Activated naive CD4-positive, alpha-beta T cell treated with anti-CD3 and anti-CD28 coated beads for 36 hours (primary cell): Measurements from ENCODE around the gene PHKB. TPM values are rescaled to one million over a fixed set of nuclear protein-coding genes. Genes with fewer than 3 reads are reported as not detected.

Experiments
- CTCF ChIA-PET: fragments of 350-600 bp; sonication (Branson Sonifier 250); formaldehyde crosslinking; loops from one replicate; lab custom pipeline; 2021; ENCODE audit warnings: antibody characterized with exemption; lab: Charles Lee
- DNase-seq: peaks from one replicate; pipeline ENCODE4 v3.0.0-alpha.2; 2020
- H3K27ac Mint-ChIP-seq: one replicate; pipeline ENCODE4 v1.8.0; 2021; ENCODE audit warnings: mild to moderate bottlenecking, mixed read lengths
- H3K27me3 Mint-ChIP-seq: one replicate; pipeline ENCODE4 v1.8.0; 2021; ENCODE audit warnings: low read depth, mixed read lengths
- H3K36me3 Mint-ChIP-seq: one replicate; pipeline ENCODE4 v1.8.0; 2021; ENCODE audit warnings: low read depth, mixed read lengths
- H3K4me1 Mint-ChIP-seq: one replicate; pipeline ENCODE4 v1.8.0; 2021; ENCODE audit warnings: low read depth, mixed read lengths
- H3K4me3 Mint-ChIP-seq: one replicate; pipeline ENCODE4 v1.8.0; 2021; ENCODE audit warnings: mild to moderate bottlenecking, moderate library complexity, mixed read lengths
- H3K9me3 Mint-ChIP-seq: one replicate; pipeline ENCODE4 v1.8.0; 2021; ENCODE audit warnings: mixed read lengths
- intact Hi-C: fragments of 100-400 bp; cut with micrococcal nuclease; formaldehyde crosslinking; loops from one replicate; pipeline ENCODE4 v1.15.1; 2023
- total RNA-seq, 2 experiments: library from RNA; stranded (reverse); gene quantifications; one replicate each; pipeline ENCODE4 v1.2.3, GENCODE V29; 2021

Gene PHKB
- total RNA-seq, 2 experiments from 2014 or later, result 22.5 to 25.3 TPM

DNA sequence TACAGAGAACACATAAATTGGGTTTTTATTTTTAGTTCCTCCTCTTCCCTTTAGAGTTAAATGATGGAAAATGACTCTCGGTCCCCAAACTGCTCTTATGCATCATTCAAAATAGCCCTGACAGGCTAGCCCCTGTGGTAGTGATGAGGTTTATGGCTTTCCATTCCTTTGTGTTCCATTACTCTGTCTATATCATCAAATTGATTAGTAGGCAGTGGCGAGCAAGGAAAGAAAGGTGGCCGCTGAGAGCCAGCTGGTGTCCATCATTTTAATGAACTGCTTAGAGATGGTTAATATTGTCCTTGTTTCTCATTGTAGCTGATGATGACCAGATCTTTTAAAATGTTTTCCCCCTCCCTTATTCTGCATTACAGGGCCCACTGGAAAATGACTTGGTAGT lies 179.5 kb downstream of the PHKB start:
- Mint-ChIP-seq H3K36me3 (peaks cover 42% of the 10 kb centered on the region), H3K9me3 (no peaks in the 10 kb centered on the region), H3K27ac (no peak overlapping the region), H3K4me1 (no peaks in the 10 kb centered on the region), H3K27me3 (no peaks in the 10 kb centered on the region), H3K4me3 (no peak overlapping the region)
- CTCF ChIA-PET, result no interaction called here
- DNase-seq, result no peak
- intact Hi-C loops, result no loop called here

DNA sequence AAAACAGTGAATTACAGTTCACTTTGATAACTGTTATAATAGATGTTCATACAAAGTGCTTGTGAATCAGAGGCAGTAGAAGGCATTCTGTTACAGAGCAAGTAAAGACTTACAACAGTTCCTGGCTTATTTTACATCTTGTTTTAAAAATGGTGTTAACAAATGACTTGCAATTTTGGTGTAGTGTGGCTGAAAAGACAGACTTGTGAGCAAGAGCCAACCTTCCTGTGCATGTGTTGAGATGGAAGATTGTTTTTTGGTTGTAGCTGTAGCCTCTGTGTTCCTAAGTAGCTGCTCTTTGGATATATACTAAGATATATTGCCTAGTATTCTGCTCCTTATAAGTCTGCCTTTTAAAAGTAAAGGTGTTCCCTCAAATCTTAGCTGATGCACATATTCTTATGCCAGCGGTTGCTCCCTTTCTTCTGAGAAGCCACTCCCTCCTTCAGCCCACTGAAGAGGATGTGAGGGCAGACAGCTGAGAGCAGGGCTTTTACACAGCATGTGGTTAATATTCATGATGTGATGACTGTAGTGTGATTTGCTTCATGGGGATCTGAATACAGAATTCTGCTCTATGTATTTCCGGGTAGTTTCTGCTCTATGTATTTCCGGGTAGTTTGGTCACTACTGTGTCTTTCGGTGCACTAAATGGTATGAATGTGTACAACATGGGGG lies 182.3 kb downstream of the PHKB start:
- CTCF ChIA-PET, result no interaction called here
- Mint-ChIP-seq H3K4me1 (no peaks in the 10 kb centered on the region), H3K27ac (no peak overlapping the region), H3K27me3 (no peaks in the 10 kb centered on the region), H3K9me3 (no peaks in the 10 kb centered on the region), H3K4me3 (no peak overlapping the region), H3K36me3 (peaks cover 32% of the 10 kb centered on the region)
- DNase-seq, result no peak
- intact Hi-C loops, result no loop called here

DNA sequence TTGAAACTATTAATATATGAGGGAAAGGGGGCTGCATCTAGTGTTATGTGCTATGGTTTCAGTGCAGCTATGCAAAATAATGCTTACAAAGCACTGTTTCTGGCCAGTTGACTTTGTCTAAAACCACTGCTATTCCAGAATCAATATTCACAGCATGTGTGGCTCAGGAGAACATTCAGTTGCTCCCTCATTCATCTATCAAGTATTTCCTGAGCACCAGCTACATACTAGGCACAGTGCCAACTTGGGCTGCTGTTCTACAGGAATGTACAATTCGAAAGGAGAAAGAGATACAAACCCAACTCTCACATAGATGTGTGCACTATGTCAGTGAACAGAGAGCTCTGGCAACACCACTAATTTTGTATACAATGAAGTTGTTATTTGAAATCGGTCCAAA lies 183.0 kb downstream of the PHKB start:
- H3K36me3 Mint-ChIP-seq, result peaks cover 33% of the 10 kb centered on the region
- no peaks in the 10 kb centered on the region for H3K4me1 Mint-ChIP-seq
- no peak overlapping the region for H3K4me3 Mint-ChIP-seq
- no peak overlapping the region for H3K27ac Mint-ChIP-seq
- H3K9me3 Mint-ChIP-seq, result no peaks in the 10 kb centered on the region
- CTCF ChIA-PET, result no interaction called here
- DNase-seq, result no peak
- intact Hi-C loops, result no loop called here
- no peaks in the 10 kb centered on the region for H3K27me3 Mint-ChIP-seq

DNA sequence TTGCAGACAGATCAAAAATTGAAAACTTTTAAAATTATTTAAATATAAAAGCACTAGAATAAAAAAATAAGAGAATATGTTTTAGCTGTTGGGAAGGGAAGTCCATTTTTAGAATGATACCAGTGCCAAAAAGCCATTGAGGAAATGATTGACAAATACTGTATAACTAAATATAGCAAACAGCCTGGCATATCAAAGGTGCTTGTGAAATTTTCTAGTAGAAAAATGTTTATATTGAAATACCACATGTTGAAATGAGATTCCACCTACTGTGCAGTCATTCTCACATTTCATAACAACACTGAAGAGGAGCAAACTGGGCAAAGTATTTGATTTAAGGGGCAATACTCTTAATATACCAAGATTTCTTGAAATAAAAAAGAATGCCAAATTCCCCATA lies 183.5 kb downstream of the PHKB start:
- Mint-ChIP-seq H3K9me3 (no peaks in the 10 kb centered on the region), H3K4me3 (no peak overlapping the region), H3K4me1 (no peaks in the 10 kb centered on the region), H3K27ac (no peak overlapping the region), H3K27me3 (no peaks in the 10 kb centered on the region), H3K36me3 (peaks cover 35% of the 10 kb centered on the region)
- intact Hi-C loops, result no loop called here
- DNase-seq, result no peak
- CTCF ChIA-PET, result no interaction called here

DNA sequence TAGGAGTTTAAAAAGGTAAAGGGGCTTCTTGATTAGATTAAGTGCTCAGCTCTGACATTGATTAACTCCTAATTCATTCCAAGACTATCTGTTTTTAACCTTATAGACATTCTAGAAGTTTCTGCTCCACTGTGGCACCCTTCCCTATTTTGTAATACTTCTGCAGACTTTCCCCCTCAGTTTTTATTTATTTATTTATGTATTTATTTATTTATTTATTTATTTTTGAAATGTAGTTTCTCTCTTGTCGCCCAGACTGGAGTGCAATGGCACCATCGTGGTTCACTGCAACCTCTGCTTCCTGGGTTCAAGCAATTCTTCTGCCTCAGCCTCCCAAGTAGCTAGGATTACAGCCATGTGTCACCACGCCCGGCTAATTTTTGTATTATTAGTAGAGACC lies 185.8 kb downstream of the PHKB start:
- H3K27me3 Mint-ChIP-seq, result no peaks in the 10 kb centered on the region
- CTCF ChIA-PET, result interaction anchor here (0.7 kb wide), 2 partner anchors 510 to 717 kb away, joined by 3 to 4 read pairs; no protein-coding TSS in a partner anchor
- intact Hi-C loops, result no loop called here
- no peaks in the 10 kb centered on the region for H3K9me3 Mint-ChIP-seq
- H3K27ac Mint-ChIP-seq, result no peak overlapping the region
- peaks cover 40% of the 10 kb centered on the region for H3K36me3 Mint-ChIP-seq
- H3K4me1 Mint-ChIP-seq, result no peaks in the 10 kb centered on the region
- H3K4me3 Mint-ChIP-seq, result no peak overlapping the region
- no peak for DNase-seq

DNA sequence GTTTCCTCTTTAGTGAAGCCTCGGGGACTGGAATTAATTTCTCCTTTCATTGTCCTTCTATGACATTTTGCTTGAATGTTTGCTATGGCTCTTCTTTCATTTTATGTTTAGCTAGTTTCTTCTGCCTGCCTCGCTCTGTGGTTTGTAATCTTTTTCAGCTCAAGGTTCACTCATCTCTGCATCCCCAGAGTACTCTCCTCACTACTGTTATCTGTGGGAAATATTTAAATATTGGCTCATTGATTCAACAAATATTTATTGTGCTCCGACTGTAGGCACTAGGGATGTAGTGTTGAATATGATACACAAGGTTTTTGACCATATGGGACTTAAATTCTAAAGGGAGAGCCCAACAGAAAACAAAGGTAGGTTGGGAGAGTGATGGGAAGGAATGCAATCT lies 195.9 kb downstream of the PHKB start:
- H3K36me3 Mint-ChIP-seq, result peaks cover 50% of the 10 kb centered on the region
- no peak for DNase-seq
- CTCF ChIA-PET, result no interaction called here
- intact Hi-C loops, result no loop called here
- H3K27me3 Mint-ChIP-seq, result no peaks in the 10 kb centered on the region
- peaks cover 4% of the 10 kb centered on the region for H3K9me3 Mint-ChIP-seq
- no peak overlapping the region for H3K27ac Mint-ChIP-seq
- H3K4me3 Mint-ChIP-seq, result no peak overlapping the region
- no peaks in the 10 kb centered on the region for H3K4me1 Mint-ChIP-seq

DNA sequence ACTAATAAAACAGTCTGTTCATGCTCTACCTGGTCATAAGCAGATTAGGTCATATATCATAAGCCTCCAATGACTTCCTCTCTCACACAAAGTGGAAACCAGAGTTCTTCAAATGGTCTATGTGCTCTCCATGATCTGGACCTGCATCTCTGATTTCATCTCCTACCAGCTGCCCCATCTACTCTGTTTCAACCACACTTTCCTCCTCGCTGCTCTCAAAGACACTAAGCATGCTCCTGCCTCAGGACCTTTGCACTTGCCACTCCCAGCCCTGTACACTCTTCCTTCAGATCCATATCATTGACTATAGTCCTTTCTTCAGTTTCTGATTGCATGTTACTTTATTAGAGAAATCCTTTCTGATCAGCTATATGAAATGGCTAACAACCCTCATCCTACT lies 196.8 kb downstream of the PHKB start:
- no peak overlapping the region for H3K4me3 Mint-ChIP-seq
- intact Hi-C loops, result no loop called here
- peaks cover 46% of the 10 kb centered on the region for H3K36me3 Mint-ChIP-seq
- CTCF ChIA-PET, result no interaction called here
- no peaks in the 10 kb centered on the region for H3K27me3 Mint-ChIP-seq
- H3K9me3 Mint-ChIP-seq, result peaks cover 4% of the 10 kb centered on the region
- DNase-seq, result no peak
- H3K27ac Mint-ChIP-seq, result no peak overlapping the region
- H3K4me1 Mint-ChIP-seq, result no peaks in the 10 kb centered on the region

DNA sequence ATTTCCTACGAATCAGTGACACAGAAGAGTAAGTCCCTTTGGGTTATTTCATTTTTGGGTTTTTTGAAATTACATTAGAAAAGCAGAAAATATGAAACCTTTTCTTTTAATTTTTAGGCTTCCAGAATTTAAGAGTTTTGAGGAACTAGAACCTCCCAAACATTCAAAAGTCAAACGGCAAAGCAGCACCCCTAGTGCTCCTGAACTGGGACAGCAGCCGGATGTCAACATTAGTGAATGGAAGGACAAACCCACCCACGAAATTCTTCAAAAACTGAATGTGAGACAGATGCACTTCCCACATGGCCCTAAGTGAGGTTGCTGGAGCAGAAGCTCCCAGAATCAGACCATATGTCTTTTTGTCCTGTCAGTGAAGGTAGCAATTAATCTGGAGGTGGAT lies 199.4 kb downstream of the PHKB start:
- intact Hi-C loops, result no loop called here
- no peak for DNase-seq
- H3K27me3 Mint-ChIP-seq, result no peaks in the 10 kb centered on the region
- H3K9me3 Mint-ChIP-seq, result no peaks in the 10 kb centered on the region
- peaks cover 38% of the 10 kb centered on the region for H3K36me3 Mint-ChIP-seq
- no peak overlapping the region for H3K4me3 Mint-ChIP-seq
- H3K4me1 Mint-ChIP-seq, result no peaks in the 10 kb centered on the region
- H3K27ac Mint-ChIP-seq, result no peak overlapping the region
- CTCF ChIA-PET, result no interaction called here

DNA sequence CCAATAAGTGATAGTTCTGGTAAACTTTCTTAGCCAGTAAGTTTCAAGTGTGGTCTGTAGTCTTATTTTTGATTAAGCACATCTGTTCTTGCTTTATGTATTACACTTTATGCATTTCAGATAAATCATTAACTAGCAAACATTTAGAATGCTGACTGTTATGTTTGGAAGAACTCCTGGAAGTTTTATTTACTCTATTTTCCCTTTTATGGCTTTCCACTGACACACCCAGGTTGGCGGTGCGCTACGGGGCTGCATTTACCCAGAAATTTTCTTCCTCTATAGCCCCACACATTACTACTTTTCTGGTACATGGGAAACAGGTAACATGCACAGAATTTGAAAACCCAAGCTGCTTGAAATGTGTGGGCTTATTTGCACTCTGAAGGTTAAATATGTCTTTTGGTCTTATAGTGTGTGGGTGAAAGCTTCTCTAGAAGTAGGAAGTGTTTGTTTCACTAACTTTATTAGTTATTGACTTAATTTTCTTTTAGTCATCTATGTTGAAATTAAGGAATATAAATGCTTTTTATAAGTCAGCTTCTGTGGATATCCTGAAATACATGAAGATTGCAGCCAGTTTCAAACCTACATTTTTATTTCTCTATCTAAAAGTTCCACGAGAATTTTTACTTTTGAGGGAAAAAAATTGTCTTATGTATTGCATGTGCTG lies 203.7 kb downstream of the PHKB start:
- DNase-seq, result no peak
- no peak overlapping the region for H3K27ac Mint-ChIP-seq
- intact Hi-C loops, result no loop called here
- no peaks in the 10 kb centered on the region for H3K27me3 Mint-ChIP-seq
- no peaks in the 10 kb centered on the region for H3K9me3 Mint-ChIP-seq
- H3K4me3 Mint-ChIP-seq, result no peak overlapping the region
- peaks cover 33% of the 10 kb centered on the region for H3K36me3 Mint-ChIP-seq
- no peaks in the 10 kb centered on the region for H3K4me1 Mint-ChIP-seq
- CTCF ChIA-PET, result no interaction called here

DNA sequence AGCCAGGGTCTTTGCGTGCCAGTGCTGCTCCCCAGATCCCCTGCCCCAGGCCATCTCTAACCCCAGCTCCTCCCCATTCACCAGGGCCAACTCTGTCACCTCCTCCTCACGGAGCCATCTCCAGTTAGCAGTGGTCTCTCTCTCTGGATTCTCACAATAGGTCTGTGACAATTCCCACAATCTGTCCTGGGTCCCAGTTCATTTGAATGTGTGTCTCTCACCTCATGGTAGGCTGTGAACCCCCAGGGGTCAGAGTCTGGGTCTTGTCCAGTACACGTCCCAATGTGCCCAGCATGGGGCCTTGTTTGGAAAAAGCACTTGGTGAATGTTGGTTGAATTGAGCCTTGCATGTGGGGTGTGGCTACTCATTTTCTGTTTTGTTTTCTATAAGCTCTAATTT lies 205.3 kb downstream of the PHKB start:
- no peak overlapping the region for H3K27ac Mint-ChIP-seq
- peaks cover 32% of the 10 kb centered on the region for H3K36me3 Mint-ChIP-seq
- H3K9me3 Mint-ChIP-seq, result no peaks in the 10 kb centered on the region
- no peak for DNase-seq
- H3K27me3 Mint-ChIP-seq, result no peaks in the 10 kb centered on the region
- CTCF ChIA-PET, result no interaction called here
- H3K4me1 Mint-ChIP-seq, result no peaks in the 10 kb centered on the region
- H3K4me3 Mint-ChIP-seq, result no peak overlapping the region
- intact Hi-C loops, result no loop called here

DNA sequence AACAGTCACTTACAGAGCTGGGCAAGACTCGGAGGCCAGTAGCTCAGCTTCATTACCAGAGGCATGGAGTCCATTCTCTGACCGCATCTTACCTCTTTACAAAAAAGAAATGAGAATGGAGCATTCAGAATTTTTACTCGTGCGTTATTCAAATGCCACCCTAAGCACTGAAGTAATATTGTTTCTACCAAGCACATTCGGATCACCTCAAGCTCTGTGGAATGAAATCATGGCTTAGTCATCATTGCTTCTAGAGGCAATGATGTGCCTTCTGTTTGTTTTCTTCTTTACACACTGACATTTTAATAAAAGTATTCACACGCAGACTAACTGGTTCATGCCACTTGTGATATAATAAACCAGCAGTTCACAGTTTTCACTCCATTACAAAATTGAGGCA lies 206.8 kb downstream of the PHKB start:
- Mint-ChIP-seq H3K27ac (no peak overlapping the region), H3K27me3 (no peaks in the 10 kb centered on the region), H3K4me3 (no peak overlapping the region), H3K9me3 (no peaks in the 10 kb centered on the region), H3K36me3 (peaks cover 30% of the 10 kb centered on the region), H3K4me1 (peaks cover 3% of the 10 kb centered on the region)
- no peak for DNase-seq
- CTCF ChIA-PET, result no interaction called here
- intact Hi-C loops, result no loop called here

DNA sequence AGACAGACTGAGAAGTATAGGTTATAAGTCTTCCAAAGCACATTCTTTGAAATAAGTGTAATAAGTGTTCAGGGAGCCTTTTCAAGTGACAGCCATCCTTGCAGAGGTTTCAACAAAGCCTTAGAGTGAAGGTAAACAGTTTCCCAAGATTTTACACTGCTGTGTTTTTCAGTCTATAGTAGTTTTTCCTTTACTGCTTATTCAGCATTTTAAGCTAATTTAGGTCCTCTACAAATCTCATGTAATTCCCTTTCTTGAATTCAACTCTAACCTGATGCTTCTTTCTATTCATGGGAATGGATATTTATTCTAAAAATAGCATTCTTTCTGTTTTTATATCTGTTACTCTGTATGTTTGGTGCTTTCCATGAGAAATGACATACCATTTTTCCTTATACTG lies 211.3 kb downstream of the PHKB start:
- H3K4me3 Mint-ChIP-seq, result no peak overlapping the region
- no peaks in the 10 kb centered on the region for H3K9me3 Mint-ChIP-seq
- intact Hi-C loops, result no loop called here
- peaks cover 3% of the 10 kb centered on the region for H3K4me1 Mint-ChIP-seq
- H3K36me3 Mint-ChIP-seq, result peaks cover 53% of the 10 kb centered on the region
- DNase-seq, result no peak
- CTCF ChIA-PET, result no interaction called here
- H3K27ac Mint-ChIP-seq, result no peak overlapping the region
- H3K27me3 Mint-ChIP-seq, result no peaks in the 10 kb centered on the region

DNA sequence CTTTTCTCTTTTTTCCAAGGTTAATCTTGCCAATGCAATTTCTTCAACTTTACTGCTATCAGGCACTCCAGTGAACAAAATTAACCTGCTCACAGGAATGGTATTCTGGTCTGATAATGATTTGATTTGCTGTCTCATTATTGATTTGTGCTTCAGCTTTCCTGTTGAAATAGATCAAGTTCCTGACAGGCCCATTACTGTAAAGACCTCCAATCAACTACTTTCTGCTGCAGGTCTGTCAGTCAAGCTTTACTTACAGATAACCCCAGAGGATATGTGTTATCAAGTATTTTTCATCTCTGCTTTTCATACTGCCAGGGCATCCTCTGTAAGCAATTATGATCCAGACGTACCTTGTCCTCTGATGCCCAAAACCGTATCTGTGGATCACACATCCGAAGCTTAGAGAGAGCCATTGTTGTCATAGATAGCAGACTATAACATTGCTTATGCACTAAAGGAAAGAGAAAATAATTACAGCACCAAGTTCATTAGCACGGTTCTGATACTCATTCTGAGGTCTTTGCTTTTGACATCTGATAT lies 215.6 kb downstream of the PHKB start:
- intact Hi-C loops, result no loop called here
- Mint-ChIP-seq H3K27ac (no peak overlapping the region), H3K4me3 (no peak overlapping the region), H3K9me3 (peaks cover 6% of the 10 kb centered on the region), H3K27me3 (no peaks in the 10 kb centered on the region), H3K4me1 (peaks cover 3% of the 10 kb centered on the region), H3K36me3 (peaks cover 61% of the 10 kb centered on the region)
- DNase-seq, result no peak
- CTCF ChIA-PET, result no interaction called here
